ENCODE measurements around the gene ABHD17A. TPM values are rescaled to one million over a fixed set of nuclear protein-coding genes. Genes with fewer than 3 reads are reported as not detected.
"Not testable (repeated sequence)": the region's sequence is repeated elsewhere in the genome, so short reads cannot be mapped to it uniquely, and the experiment has no call there.

Gene ABHD17A
- total RNA-seq, 1 experiment from 2014 or later = 68.2 TPM

DNA sequence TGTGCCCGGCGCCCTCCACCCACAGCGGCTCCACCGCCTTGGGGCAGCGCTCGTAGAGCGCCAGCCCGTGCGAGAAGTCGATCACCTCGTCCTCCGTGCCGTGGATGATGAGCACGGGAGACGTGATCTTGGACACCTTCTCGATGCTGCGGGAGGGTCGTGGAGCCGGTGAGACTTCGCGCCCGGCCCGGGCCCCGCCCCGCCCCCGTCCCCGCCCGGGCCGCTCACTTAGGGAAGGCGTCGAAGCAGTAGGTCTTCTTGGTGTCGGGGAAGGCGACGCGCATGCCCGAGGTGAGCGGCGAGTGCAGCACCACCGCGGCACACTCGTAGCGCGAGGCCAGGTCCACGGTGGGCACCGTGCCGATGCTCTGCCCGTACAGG is 8.0 kb downstream of the ABHD17A start:
- intact Hi-C loops (cut with micrococcal nuclease); H3K9ac ChIP-seq (ENCODE audit: low read length); RAD21 ChIA-PET (ENCODE audit: low non-redundant PET in 1 of 2, low total read pairs in 2 of 2, uncharacterized antibody in 2 of 2, unreplicated experiment in 2 of 2); H3K36me3 ChIP-seq (ENCODE audit: control insufficient read depth in 1 of 2, insufficient read depth in 2 of 2, low read length in 2 of 2); H3K4me2 ChIP-seq (ENCODE audit: low read length); H3K27me3 ChIP-seq (ENCODE audit: insufficient read depth, low read length); DNase-seq (ENCODE audit: low read depth, low spot score); BruUV-seq (replicated peaks); H3K9me2 ChIP-seq (ENCODE audit: insufficient read depth); ATAC-seq; H2AFZ ChIP-seq (ENCODE audit: low read depth, low read length, poor library complexity, severe bottlenecking); H3K27ac ChIP-seq (ENCODE audit: low read depth, low read length); POLR2A ChIA-PET; H3K4me3 ChIP-seq (replicated peaks in 1 of 2; ENCODE audit: low read depth in 1 of 2, low read length in 2 of 2); H3K9me3 ChIP-seq (ENCODE audit: control insufficient read depth in 1 of 2, insufficient read depth in 1 of 2, low read depth in 1 of 2, low read length in 2 of 2): not testable (repeated sequence)
- CTCF ChIA-PET = interaction anchor here (3.3 kb wide), 1 partner anchor 13 kb away, joined by 12 read pairs; no protein-coding TSS in a partner anchor
- peaks cover 12 to 20% of the 10 kb centered on the region in 2 experiments for H3K4me1 ChIP-seq (ENCODE audit: control insufficient read depth in 1 of 2, insufficient read depth in 2 of 2, low read length in 2 of 2)
- peaks cover 11% of the 10 kb centered on the region; the same call in 1 of the 2 replicates for H4K20me1 ChIP-seq (ENCODE audit: insufficient read depth)
- H3K79me2 ChIP-seq (ENCODE audit: insufficient read depth, low read length) = peaks cover 53% of the 10 kb centered on the region

GRCh38 chr19:1876496-1877279 is 8.6 kb downstream of the ABHD17A start:
- intact Hi-C loops (cut with micrococcal nuclease) = not testable (repeated sequence)

More at GRCh38 chr19:1876496-1877279, 8.6 kb downstream of the ABHD17A start:
- Histone ChIP-seq H3K4me2 (ENCODE audit: low read length) (peak overlapping the region; percentile 98), H3K27ac (ENCODE audit: low read depth, low read length) (peak overlapping the region; percentile 95), H3K79me2 (ENCODE audit: insufficient read depth, low read length) (peaks cover 50% of the 10 kb centered on the region), H3K4me3 (replicated peaks in 1 of 2; ENCODE audit: low read depth in 1 of 2, low read length in 2 of 2) (peak overlapping the region; percentile 76 to 95), H3K4me1 (ENCODE audit: control insufficient read depth in 1 of 2, insufficient read depth in 2 of 2, low read length in 2 of 2) (peaks cover 12 to 20% of the 10 kb centered on the region in 2 experiments), H3K9ac (ENCODE audit: low read length) (peak overlapping the region; percentile 95), H4K20me1 (ENCODE audit: insufficient read depth) (peaks cover 11% of the 10 kb centered on the region; the same call in 1 of the 2 replicates)
- H3K9me2 ChIP-seq (ENCODE audit: insufficient read depth); BruUV-seq (replicated peaks); DNase-seq (ENCODE audit: low read depth, low spot score); RAD21 ChIA-PET (ENCODE audit: low non-redundant PET in 1 of 2, low total read pairs in 2 of 2, uncharacterized antibody in 2 of 2, unreplicated experiment in 2 of 2); H3K36me3 ChIP-seq (ENCODE audit: control insufficient read depth in 1 of 2, insufficient read depth in 2 of 2, low read length in 2 of 2); H2AFZ ChIP-seq (ENCODE audit: low read depth, low read length, poor library complexity, severe bottlenecking); H3K27me3 ChIP-seq (ENCODE audit: insufficient read depth, low read length); H3K9me3 ChIP-seq (ENCODE audit: control insufficient read depth in 1 of 2, insufficient read depth in 1 of 2, low read depth in 1 of 2, low read length in 2 of 2): not testable (repeated sequence)
- TF ChIP-seq CTCF (IDR thresholded peaks at IDR 0.05 in 2 of 3, conservative IDR thresholded peaks at IDR 0.05 in 1 of 3; ENCODE audit: borderline replicate concordance in 1 of 3, insufficient read depth in 1 of 3, low read depth in 2 of 3, low read length in 2 of 3) = peak in 1 of 3 experiments; percentile 30; a peak in 2 of 6 replicates
- POLR2A ChIA-PET = interaction anchor here (0.8 to 1.1 kb wide), 4 partner anchors 10 to 29 kb away, joined by 3 to 10 read pairs (median 5); partner anchors contain the start of genes ADAT3 and SCAMP4
- ATAC-seq = peak; percentile 53
- CTCF ChIA-PET = interaction anchor here (0.7 to 3.3 kb wide), 4 partner anchors 10 to 53 kb away, joined by 3 to 12 read pairs (median 3); no protein-coding TSS in a partner anchor
